OCI-LY3 (cell line): ENCODE measurements around the gene INSIG1.

ENCODE experiments used
- H2AFZ ChIP-seq: fragments of 200-600, 300-600 bp; shearing (Covaris generic); 2 replicates; pipeline ENCODE4 v1.6.0; 2014; ENCODE audit warnings: antibody characterized with exemption, low read depth, low read length
- H3K27ac ChIP-seq: fragments of 200-600, 300-600 bp; sonication (generic); 2 replicates; pipeline ENCODE4 v1.5.1; 2014; ENCODE audit warnings: mild to moderate bottlenecking, low read length, moderate library complexity, mixed read lengths
- H3K27me3 ChIP-seq: fragments of 200-600, 300-600 bp; sonication (generic); 2 replicates; pipeline ENCODE4 v1.6.1; 2014; ENCODE audit warnings: low read depth, low read length, mixed read lengths
- H3K36me3 ChIP-seq: fragments of 200-600, 300-600 bp; sonication (generic); replicated peaks from 2 replicates; pipeline ENCODE3; 2014; ENCODE audit warnings: low read depth, low read length, mixed read lengths
- H3K4me1 ChIP-seq: fragments of 300-600, 200-600 bp; sonication (generic); 2 replicates; pipeline ENCODE4 v1.6.1; 2014; ENCODE audit warnings: low read length, mixed read lengths
- H3K4me2 ChIP-seq: fragments of 200-600, 300-600 bp; sonication (generic); 2 replicates; pipeline ENCODE4 v1.6.1; 2014; ENCODE audit warnings: low read length, mixed read lengths
- H3K4me3 ChIP-seq: fragments of 300-600, 200-600 bp; sonication (generic); 2 replicates; pipeline ENCODE4 v1.5.1; 2014; ENCODE audit warnings: antibody characterized with exemption, mild to moderate bottlenecking, low read length, moderate library complexity
- H3K79me2 ChIP-seq: fragments of 300-600, 200-600 bp; shearing (Covaris generic); 2 replicates; pipeline ENCODE4 v1.6.1; 2014; ENCODE audit warnings: mild to moderate bottlenecking, low read length, mixed read lengths
- H3K9ac ChIP-seq: fragments of 300-600, 200-600 bp; shearing (Covaris generic); 2 replicates; pipeline ENCODE4 v1.6.0; 2014; ENCODE audit warnings: mild to moderate bottlenecking, low read length, moderate library complexity
- H3K9me3 ChIP-seq: fragments of 200-600, 300-600 bp; shearing (Covaris generic); 2 replicates; pipeline ENCODE4 v1.6.1; 2014; ENCODE audit warnings: low read length, mixed read lengths; ENCODE audit not compliant: insufficient read depth
- H4K20me1 ChIP-seq: fragments of 200-600, 300-600 bp; sonication (generic); 2 replicates; pipeline ENCODE4 v1.6.1; 2016; ENCODE audit warnings: low read length, mixed read lengths; ENCODE audit not compliant: insufficient read depth
- CTCF ChIP-seq: fragments of 200-600, 300-600 bp; sonication (generic); IDR thresholded peaks from 2 replicates; pipeline ENCODE4 v1.5.1; 2014; ENCODE audit warnings: antibody characterized with exemption, low read length, low read depth
- EZH2phosphoT487 ChIP-seq: fragments of 200-600 bp; shearing (Covaris generic); IDR thresholded peaks from 2 replicates; pipeline ENCODE4 v1.6.1; 2018; ENCODE audit warnings: antibody characterized with exemption, mixed run types, low read depth

INSIG1 gene

GRCh38 chr7:155274633-155275355 lies 22.9 kb upstream of the INSIG1 start:
- Histone ChIP-seq H3K4me2 (no peak overlapping the region), H3K9me3 (no peaks in the 10 kb centered on the region), H2AFZ (no peak overlapping the region), H3K36me3 (no peaks in the 10 kb centered on the region), H3K27me3 (peaks cover 44% of the 10 kb centered on the region), H3K4me3 (no peak overlapping the region), H3K27ac (no peak overlapping the region), H3K4me1 (peaks cover 5% of the 10 kb centered on the region; the same call in 1 of the 2 replicates), H3K9ac (no peak overlapping the region), H4K20me1 (no peaks in the 10 kb centered on the region), H3K79me2 (no peaks in the 10 kb centered on the region)
- TF ChIP-seq CTCF, result no peak
- TF ChIP-seq EZH2phosphoT487, result no peak

GRCh38 chr7:155276042-155276799 lies 21.5 kb upstream of the INSIG1 start:
- Histone ChIP-seq H3K27me3 (peaks cover 53% of the 10 kb centered on the region), H3K27ac (no peak overlapping the region)
- no peak for TF ChIP-seq CTCF

DNA sequence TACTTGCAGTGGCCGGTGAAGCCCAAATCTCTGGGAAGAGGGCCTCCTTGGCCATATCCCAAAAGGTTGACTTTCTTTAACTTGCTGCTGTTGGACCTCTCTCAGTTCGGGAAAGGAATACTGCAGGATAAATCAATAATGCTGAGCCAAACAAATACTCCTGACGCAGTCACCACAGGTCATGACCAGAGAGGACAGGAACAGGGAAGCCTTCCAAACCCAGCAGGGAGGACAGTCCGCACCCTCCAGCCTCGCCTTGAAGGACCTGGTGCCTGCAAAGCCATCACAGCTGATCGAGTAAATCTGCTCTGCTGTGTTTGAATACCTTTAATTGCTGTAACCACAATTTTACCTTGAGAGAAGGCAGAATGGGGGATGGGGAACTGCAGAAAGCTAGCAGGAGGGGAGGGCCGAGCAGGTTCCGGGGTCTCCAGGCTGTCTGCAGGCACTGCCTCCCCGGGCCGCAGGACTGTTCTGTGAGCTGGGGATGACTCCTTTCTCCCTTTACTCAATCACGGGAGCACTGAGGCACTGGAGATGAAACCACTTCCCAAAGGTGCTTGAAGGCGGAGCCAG lies 20.8 kb upstream of the INSIG1 start:
- no peak overlapping the region for H3K4me2 ChIP-seq
- TF ChIP-seq CTCF, result no peak
- no peak for TF ChIP-seq EZH2phosphoT487
- no peaks in the 10 kb centered on the region for H3K79me2 ChIP-seq
- H3K36me3 ChIP-seq, result no peaks in the 10 kb centered on the region
- no peak overlapping the region for H2AFZ ChIP-seq
- no peak overlapping the region for H3K9ac ChIP-seq
- H3K9me3 ChIP-seq, result no peaks in the 10 kb centered on the region
- H3K27ac ChIP-seq, result no peak overlapping the region
- H4K20me1 ChIP-seq, result no peaks in the 10 kb centered on the region
- no peak overlapping the region for H3K4me3 ChIP-seq
- peaks cover 9% of the 10 kb centered on the region for H3K4me1 ChIP-seq
- H3K27me3 ChIP-seq, result peaks cover 59% of the 10 kb centered on the region

More at GRCh38 chr7:155276042-155276799, 21.5 kb upstream of the INSIG1 start:
- H4K20me1 ChIP-seq, result no peaks in the 10 kb centered on the region
- H3K4me2 ChIP-seq, result no peak overlapping the region
- no peak overlapping the region for H3K9ac ChIP-seq
- no peak overlapping the region for H3K4me3 ChIP-seq
- no peaks in the 10 kb centered on the region for H3K79me2 ChIP-seq
- no peak overlapping the region for H2AFZ ChIP-seq
- H3K36me3 ChIP-seq, result no peaks in the 10 kb centered on the region
- H3K9me3 ChIP-seq, result no peaks in the 10 kb centered on the region
- peaks cover 8% of the 10 kb centered on the region for H3K4me1 ChIP-seq

GRCh38 chr7:155277385-155277994 lies 20.2 kb upstream of the INSIG1 start:
- Histone ChIP-seq H3K36me3 (no peaks in the 10 kb centered on the region), H3K4me1 (peaks cover 14% of the 10 kb centered on the region), H3K9ac (no peak overlapping the region), H3K79me2 (no peaks in the 10 kb centered on the region), H4K20me1 (no peaks in the 10 kb centered on the region), H3K27ac (no peak overlapping the region), H3K4me3 (no peak overlapping the region), H2AFZ (no peak overlapping the region), H3K27me3 (peaks cover 60% of the 10 kb centered on the region), H3K4me2 (no peak overlapping the region), H3K9me3 (no peaks in the 10 kb centered on the region)
- TF ChIP-seq EZH2phosphoT487 (no peak), CTCF (no peak)
